ENCODE measurements around the gene ATF7.
"Not testable (repeated sequence)": the region's sequence is repeated elsewhere in the genome, so short reads cannot be mapped to it uniquely, and the experiment has no call there.

The ATF7 gene

DNA sequence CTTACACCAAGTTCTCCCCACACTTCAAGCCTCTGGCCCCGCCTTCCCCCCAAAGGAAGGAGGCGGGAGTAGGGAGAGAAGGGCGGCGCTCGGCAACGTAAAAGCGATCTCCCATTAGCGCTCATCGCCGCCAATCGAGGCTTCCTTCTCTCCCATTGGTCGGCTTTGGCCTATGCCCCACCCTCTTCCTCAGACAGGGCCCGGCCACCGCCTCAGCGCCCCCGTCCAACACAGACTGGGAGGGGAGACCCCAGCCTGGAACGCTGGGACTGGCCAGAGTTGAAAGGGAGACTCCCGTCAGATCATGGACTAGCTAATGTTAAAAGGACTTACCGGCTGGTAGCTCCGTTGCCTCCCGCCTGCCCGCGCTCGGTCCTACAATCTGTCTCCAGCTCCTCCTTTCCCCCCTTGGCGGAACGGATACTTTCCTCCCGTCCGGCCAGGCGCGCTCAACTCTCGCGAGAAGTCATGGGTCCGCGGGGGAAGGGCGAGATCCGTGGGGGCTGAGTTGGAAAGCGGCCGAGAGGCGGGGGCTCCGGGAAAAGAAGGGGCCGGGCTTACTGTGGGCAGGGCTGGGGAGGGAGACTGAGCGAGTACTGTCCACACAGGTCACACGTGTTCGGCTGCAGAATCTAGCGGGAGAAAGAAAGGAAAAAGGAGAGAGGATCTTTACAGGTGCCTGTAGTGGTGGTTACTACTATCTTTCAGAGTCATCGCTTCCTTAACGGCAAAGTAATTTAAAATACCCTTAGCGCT is at the start of gene ATF7:
Gene ATF7, minus strand, starts transcription at position 437 of the 756 bp plus-strand sequence. CDS start 25,382 bp downstream, outside the sequence.
- DNase-seq: peak; percentile 91 to 100 (median 98)

DNA sequence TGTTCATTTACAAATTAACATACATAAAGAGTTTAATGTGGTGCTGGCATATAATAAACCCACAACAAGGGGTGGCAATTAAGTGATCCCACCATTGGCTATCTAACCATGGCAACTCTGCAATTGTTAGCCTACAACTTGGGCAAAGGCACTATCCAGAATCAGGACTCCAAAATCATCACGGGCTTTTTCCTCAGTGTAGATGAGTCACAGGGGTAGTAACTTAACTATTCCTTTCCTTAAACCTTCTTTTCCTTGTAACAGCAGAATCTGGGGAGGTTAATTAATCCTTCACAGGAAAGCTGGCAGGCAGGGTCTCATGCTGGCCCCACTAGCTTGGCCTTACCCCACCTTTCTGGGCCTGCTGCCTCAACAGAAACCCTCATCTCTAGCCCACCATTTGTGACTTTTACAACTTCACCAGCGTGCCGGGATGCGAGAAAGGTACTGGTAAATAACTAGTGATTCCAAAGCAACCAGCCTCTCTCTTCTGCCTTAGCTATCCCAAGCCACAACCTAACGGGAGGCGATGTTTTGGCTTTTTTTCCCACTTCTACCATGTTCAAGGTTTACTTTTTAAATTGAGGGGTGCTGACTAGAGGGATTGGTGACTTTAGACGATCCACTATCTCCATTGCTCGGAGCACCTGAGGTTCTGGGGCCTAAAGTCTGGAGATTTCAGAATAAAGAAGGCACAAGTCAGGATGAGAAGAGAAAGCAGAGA is 49.0 kb upstream of the ATF7 start:
- DNase-seq: no peak

DNA sequence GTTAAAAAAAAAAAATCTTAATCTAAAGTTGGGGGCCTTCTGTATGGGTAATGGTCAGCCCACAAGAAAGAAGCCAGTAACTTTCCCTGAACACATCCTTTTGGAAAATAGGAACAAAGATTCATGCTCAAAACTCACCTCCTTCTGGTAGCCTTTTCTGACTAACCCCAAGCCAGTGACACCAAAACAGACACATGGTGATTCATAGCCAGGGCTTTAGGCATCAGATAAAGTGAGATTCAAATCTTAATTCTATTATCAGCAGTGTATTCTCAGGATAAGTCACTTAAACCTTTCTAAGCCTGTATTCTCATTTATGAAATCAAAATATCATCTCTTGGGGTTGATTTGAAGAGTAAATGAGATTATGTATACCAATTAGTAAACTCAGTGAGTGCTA is 44.8 kb upstream of the ATF7 start:
- DNase-seq: no peak

DNA sequence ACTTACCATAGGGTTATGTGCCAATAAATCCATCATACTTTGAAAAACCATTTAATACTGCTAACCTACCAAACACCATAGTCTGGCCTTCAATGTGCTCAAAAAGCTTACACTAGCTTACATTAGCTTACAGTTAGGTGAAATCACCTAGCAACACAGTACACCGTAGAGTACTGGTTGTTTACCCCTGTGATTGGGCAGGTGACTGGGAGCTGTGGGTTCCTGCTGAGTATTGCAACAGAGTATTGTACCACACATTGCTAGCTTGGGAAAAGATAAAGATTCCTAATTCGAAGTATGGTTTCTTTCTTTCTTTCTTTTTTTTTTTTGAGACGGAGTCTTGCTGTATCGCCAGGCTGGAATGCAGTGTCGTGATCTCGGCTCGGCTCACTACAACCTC is 44.1 kb upstream of the ATF7 start:
- no peak for DNase-seq

DNA sequence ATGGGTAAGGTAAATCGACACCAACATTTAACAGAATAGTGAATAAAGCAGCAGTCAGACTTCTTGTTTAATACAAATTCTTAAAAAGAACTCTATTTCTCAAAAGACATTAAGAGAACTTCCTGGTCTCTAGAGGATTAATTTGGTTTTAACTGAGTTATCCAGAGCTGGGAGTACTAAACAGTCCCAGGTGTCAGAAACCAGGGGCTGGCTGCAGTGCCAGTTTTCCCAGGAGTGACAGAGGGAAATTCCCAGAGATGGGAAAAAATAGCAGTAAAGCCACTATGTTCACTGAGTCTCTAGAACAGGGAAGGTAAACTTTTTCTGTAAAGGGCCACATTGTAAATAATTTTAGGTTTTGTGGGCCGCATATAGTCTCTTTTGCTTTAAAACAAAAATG is 40.9 kb upstream of the ATF7 start:
- no peak for DNase-seq

DNA sequence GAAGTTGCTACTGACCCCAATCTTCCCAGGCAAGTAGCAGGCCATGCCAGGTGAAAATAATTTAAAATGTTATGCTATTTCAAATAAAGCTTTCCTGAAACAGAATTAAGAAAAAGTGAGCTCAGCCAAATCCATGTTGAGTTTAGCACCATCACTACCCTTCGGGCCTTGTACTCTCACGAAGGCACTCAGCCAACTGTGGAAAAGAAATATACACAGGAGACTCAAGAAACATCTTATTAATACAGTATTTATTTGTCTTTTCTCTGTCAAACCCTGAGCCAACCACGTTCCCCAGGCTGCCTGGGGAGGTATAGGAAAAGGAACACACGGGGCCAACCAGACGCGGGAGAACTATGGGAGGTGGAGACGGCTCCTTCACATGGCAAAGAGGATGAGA is 38.8 kb upstream of the ATF7 start:
- no peak for DNase-seq

DNA sequence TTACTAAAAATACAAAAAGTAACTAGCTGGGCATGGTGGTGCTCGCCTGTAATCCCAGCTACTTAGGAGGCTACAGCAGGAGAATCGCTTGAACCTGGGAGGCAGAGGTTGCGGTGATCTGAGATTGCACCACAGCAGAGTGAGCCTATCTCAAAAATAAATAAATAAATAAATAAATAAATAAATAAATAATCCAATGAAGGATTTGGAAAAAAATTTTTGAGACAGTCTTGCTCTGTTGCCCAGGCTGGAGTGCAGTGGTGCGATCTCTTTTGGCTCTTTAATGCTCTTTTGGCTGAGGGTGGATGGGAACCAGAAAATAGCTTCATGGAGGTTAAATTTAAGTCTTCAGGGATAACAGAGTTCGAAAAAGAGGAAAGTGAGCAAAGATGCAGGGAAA is 38.0 kb upstream of the ATF7 start:
- no peak for DNase-seq

DNA sequence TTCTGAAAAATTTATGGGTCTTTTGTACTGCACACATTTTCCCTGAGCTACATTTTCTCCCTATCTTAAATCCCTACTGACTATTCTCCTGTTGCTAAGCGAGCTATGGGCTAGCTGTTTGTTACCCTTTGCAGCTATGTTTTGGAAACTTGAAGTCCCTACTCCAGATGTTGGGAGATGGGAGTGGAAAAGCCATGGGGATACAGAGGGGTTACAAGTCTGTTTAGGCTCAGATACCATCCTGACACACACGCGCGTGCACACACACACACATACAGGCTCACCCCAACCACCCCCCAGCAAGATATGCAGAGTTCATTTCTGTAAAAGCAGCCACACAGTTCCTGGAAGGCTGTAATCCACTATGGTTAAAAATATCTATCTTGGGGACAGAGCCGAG is 33.9 kb upstream of the ATF7 start:
- DNase-seq: peak in 2 of 58 donors; percentile 4

DNA sequence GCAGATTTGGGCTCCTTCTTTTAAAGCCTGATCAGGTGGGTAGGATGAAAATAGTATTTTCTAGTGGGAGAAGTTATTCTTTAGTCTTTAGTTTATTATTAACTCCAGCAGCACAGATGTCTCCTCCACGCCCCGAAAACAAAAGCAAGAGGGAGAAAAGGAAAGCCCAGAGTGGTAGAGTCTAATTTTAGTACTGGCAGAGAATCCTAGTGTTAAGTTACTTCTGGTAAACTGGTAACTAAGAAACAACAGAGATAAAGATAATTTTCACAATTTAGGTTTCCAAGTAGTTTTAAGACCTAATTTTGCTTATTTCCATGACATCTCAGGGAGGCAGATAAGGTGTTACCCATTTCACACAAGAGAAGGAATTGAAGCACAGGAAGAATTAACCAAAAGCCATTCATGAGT is 33.4 kb upstream of the ATF7 start:
- peak in 1 of 58 donors; percentile 4 for DNase-seq

DNA sequence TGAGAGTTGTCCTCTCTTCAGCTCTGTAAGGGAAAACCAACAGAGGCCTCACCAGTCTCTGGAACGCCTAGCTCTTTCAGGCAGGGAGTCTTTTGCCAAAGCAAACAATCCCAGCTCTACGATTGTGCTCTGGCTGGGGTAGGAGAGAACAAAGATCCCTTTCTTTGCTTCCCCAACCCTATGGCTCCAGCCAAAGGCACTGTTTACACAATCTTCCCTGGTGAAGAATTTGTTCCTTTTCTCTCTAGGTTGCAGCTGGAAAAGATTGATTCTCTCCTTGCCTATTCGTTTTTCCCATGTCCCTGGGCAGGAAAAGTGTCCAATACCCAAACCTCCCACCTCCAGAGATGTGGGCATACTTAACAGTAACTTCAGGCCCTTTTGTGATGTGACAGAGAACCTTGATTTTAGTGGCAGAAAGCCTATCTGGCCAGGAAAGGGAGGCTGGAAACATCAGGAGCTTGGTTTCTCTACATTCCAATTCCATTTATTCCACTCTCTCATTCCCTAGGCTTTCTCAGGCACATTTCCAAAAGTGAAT is 32.9 kb upstream of the ATF7 start:
- DNase-seq: peak in 54 of 58 donors; percentile 4 to 93 (median 62)

DNA sequence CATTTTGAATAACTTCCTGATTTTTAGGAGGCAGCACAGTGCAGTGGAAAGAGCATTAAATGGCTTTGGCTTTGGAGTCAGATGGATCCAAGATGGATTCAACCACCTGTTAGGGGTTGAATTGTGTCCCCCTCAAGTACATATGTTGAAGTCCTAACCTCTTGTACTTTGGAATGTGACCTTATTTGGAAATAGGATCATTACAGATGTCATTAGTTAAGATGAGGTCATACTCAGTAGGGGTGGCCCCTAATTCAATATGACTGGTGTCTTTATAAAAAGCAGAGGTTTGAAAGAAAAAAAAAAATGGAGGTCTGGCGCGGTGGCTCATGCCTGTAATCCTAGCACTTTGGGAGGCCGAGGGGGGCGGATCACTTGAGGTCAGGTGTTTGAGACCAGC is 30.9 kb upstream of the ATF7 start:
- DNase-seq: no peak

DNA sequence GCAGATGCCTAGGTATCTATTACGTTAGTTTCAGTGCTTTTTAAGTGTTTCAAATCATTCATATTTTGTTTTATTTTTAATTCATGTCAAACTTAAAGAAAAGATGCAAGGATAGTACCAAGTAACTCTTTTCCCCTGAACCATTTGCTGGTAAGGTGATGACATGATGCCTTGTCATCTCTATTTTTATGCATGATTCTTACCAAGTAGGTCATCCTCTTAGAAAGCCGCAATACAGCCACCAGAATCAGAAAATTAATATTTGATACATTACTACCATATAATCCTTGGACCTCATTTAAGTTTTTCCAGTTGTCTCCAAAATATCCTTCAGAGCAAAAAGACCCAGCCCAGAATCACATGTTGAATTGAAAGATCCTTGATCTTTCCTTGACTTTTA is 27.4 kb upstream of the ATF7 start:
- no peak for DNase-seq

DNA sequence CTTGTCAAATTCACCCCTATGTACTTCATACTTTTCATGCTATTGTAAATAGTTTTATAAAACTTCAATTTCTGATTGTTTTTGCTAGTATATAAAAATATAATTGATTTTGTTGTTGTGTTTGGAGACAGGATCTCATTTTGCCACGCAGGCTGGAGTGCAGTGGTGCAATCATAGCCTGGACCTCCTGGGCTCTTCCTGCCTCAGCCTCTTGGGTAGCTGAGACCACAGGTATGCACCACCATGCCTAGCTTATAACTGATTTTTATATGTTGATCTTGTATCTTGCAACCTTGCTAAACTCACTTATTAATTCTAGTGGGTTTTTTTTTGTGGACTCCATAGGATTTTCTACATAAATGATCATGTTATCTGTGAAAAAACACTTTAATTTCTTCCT is 26.2 kb upstream of the ATF7 start:
- DNase-seq: no peak

DNA sequence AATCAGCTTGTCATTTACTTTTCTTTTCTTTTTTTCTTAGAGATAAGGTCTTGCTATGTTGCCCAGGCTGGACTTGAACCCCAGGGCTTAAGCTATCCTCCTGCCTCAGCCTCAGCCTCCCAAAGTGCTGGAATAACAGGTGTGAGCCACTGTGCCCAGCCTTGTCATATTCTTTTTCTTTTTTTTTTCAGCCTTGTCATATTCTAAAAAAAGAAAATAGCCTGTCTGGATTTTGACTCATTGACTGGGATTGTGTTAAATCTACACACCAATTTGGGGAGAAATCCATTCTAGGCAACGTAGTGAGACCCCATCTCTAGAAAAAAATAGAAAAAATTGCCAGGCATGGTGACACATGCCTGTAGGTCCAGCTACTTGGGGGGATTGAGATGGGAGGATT is 25.6 kb upstream of the ATF7 start:
- no peak for DNase-seq

DNA sequence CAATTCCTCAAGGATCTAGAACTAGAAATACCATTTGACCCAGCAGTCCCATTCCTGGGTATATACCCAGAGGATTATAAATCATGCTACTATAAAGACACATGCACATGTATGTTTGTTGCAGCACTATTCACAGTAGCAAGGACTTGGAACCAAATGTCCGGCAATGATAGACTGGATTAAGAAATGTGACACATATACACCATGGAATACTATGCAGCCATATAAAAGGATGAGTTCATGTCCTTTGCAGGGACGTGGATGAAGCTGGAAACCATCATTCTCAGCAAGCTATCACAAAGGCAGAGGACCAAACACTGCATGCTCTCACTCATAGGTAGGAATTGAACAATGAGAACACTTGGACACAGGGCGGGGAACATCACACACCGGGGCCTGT is 20.1 kb upstream of the ATF7 start:
- DNase-seq: not testable (repeated sequence)

DNA sequence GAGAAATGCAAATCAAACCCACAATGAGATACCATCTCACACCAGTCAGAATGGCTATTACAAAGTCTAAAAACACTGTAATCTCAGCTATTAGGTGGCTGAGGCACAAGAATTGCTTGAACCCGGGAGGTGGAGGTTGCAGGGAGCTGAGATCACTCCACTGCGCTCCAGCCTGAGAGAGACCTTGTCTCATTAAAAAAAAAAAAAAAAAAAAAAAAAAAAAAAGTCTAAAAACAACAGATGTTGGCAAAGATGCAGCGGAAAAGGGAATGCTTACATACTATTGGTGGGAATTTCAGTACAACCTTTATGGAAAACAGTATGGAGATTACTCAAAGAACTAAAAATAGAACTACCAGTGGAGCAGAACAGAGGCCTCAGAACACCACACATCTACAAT is 19.0 kb upstream of the ATF7 start:
- no peak for DNase-seq

DNA sequence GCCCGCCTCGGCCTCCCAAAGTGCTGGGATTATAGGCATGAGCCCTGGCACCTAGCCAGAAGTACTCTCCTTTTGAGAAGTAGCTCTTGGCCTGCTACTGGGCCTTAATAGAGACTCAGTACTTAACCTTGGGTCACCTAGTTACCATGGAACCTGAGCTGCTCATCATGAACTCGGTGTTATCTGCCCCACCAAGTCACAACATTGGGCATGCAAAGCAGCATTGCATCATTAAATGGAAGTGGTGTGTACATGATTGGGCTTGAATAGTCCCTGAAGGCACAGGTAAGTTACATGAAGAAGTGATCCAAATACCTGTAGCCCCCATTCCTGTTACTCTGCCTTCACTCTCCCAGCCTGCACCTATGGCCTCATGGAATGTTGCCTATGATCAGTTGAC is 18.0 kb upstream of the ATF7 start:
- DNase-seq: no peak

DNA sequence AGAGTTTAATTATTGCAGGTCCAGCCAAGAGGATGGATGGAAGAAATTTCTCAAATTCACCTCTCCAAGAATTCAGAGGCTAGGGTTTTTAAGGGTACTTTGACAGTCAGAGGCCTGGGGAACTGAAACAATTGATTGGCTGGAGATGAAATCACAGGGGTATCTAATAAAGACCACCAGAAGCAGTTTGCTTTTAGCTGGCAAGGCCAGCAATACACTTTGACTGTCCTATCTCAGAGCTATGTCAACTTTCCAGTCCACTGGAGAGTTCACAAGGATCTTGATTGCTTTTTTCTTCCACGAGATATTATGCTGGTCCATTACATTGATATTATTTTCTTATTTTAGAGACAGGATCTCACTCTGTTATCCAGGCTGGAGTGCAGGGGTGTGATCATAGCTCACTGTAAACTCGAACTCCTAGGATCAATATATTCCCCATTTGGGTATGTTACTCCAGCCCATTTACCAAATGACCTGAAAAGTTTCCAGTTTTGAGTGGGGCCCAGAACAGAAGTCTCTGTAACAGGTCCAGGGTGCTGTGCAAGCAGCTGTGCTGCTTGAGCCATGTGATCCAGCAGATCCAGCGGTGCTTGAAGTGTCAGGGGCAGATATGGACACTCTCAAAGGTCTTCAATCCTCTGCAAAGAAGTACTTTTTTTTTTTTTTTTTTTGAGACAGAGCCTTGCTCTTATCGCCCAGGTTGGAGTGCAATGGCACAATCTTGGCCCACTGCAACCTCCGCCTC is 17.2 kb upstream of the ATF7 start:
- DNase-seq: no peak

DNA sequence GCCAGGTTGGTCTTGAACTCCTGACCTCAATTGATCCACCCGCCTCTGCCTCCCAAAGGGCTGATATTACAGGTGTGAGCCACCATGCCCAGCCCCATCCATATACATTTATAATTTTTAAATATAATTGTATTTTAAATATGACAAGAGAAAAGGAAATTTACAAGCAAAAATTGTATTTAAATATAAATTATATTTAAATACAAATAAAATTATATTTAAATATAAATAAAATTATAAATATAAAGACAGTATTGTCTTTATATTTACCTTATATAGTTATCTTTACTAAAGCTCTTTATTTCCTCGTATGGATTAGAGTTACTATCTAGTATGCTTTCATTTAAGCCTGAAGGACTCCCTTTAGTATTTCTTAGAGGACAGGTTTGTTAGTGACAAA is 11.9 kb upstream of the ATF7 start:
- DNase-seq: no peak

DNA sequence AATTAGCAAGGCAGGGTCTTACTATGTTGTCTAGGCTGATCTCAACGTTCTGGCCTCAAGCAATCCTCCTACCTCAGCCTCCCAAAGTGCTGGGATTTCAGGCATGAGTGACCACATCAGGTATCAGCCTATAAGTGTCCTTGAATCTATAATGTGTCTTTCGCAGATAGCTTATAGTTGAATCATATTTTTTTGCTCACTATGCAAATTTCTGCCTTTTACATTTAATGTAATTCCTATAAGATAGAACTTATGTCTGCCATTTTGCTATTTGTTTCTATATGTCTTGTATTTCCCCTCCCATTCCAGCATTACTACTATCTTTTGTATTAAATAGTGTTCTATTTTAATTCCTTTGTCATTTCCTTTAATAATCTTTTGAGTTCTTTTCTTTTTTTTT is 10.5 kb upstream of the ATF7 start:
- DNase-seq: no peak

DNA sequence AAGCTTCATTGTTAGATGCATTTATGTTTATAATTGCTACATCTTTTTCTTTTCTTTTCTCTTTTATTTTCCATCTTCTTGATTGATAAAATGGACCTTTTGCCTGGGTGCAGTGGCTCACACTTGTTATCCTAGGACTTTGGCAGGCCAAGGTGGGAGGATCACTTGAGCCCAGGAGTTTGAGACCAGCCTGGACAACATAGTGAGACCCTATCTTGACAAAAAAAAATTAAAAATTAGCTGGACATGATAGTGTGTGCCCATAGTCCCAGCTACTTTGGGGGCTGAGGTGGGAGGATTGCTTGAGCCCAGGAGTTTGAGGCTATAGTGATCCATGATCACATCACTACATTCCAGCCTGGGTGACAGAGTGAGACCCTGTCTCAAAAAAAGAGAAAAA is 9.5 kb upstream of the ATF7 start:
- DNase-seq: not testable (repeated sequence)

DNA sequence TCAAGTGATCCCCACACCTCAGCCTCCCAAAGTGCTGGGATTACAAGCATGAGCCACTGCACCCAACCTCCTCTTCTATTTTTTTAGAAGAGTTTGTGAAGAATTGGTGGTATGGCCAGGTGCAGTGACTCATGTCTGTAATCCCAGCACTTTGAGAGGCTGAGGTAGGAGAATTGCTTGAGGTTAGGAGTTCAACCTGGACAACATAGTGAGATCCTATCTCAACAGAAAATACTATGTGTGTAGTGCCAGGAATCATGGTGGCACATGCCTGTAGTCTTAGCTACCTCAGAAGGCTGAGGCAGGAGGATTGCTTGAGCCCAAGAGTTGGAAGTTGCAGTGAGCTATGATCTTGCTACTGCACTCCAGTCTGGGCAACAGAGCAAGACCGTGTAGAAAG is 5.5 kb upstream of the ATF7 start:
- no peak for DNase-seq

Data from anterior cingulate cortex (tissue), 58 donors.